Measurements from ENCODE around the gene ZIC2.
A peak's percentile ranks its signal among the peaks of the same experiment; 100 is the strongest.

The ZIC2 gene

GRCh38 chr13:99995589-99996380 lies 14.2 kb downstream of the ZIC2 start:
- peaks cover 12% of the 10 kb centered on the region for H3K4me1 ChIP-seq (ENCODE audit: low read length)
- peak overlapping the region; percentile 65 for H3K4me3 ChIP-seq (ENCODE audit: low read length)

GRCh38 chr13:99996381-99996973 lies 14.9 kb downstream of the ZIC2 start:
- Histone ChIP-seq H3K27me3 (ENCODE audit: low read depth, low read length) (peaks cover 33% of the 10 kb centered on the region), H2AFZ (ENCODE audit: low read depth, low read length) (no peak overlapping the region), H3K4me1 (ENCODE audit: low read length) (peaks cover 15% of the 10 kb centered on the region), H3K9me3 (ENCODE audit: insufficient read depth, low read length) (no peaks in the 10 kb centered on the region), H3K4me2 (ENCODE audit: low read length) (no peak overlapping the region), H4K20me1 (ENCODE audit: insufficient read depth, low read length) (no peaks in the 10 kb centered on the region), H3K9ac (ENCODE audit: low read length) (no peak overlapping the region), H3K27ac (ENCODE audit: low read length) (no peak overlapping the region), H3K36me3 (replicated peaks; ENCODE audit: low read depth, low read length) (no peaks in the 10 kb centered on the region), H3K4me3 (ENCODE audit: low read length) (no peak overlapping the region), H3K79me2 (ENCODE audit: low read length) (no peaks in the 10 kb centered on the region)
- TF ChIP-seq CTCF (IDR thresholded peaks at IDR 0.05; ENCODE audit: low read depth, low read length): no peak
- no peak for TF ChIP-seq EZH2phosphoT487 (IDR thresholded peaks at IDR 0.05; ENCODE audit: low read depth)

More at GRCh38 chr13:99995589-99996380, 14.2 kb downstream of the ZIC2 start:
- Histone ChIP-seq H3K9me3 (ENCODE audit: insufficient read depth, low read length) (no peaks in the 10 kb centered on the region), H3K79me2 (ENCODE audit: low read length) (no peaks in the 10 kb centered on the region), H4K20me1 (ENCODE audit: insufficient read depth, low read length) (no peaks in the 10 kb centered on the region), H3K9ac (ENCODE audit: low read length) (no peak overlapping the region), H3K4me2 (ENCODE audit: low read length) (peak overlapping the region; percentile 51), H3K27me3 (ENCODE audit: low read depth, low read length) (peaks cover 33% of the 10 kb centered on the region), H3K27ac (ENCODE audit: low read length) (no peak overlapping the region), H2AFZ (ENCODE audit: low read depth, low read length) (no peak overlapping the region), H3K36me3 (replicated peaks; ENCODE audit: low read depth, low read length) (no peaks in the 10 kb centered on the region)
- no peak for TF ChIP-seq CTCF (IDR thresholded peaks at IDR 0.05; ENCODE audit: low read depth, low read length)
- peak; percentile 56 for TF ChIP-seq EZH2phosphoT487 (IDR thresholded peaks at IDR 0.05; ENCODE audit: low read depth)

- H3K79me2 ChIP-seq (ENCODE audit: low read length): no peaks in the 10 kb centered on the region
- no peak overlapping the region for H3K27ac ChIP-seq (ENCODE audit: low read length)
- peaks cover 33% of the 10 kb centered on the region for H3K27me3 ChIP-seq (ENCODE audit: low read depth, low read length)
- no peak overlapping the region for H3K9ac ChIP-seq (ENCODE audit: low read length)
- no peak overlapping the region for H3K4me3 ChIP-seq (ENCODE audit: low read length)
- H3K9me3 ChIP-seq (ENCODE audit: insufficient read depth, low read length): no peaks in the 10 kb centered on the region
- H4K20me1 ChIP-seq (ENCODE audit: insufficient read depth, low read length): no peaks in the 10 kb centered on the region
- H2AFZ ChIP-seq (ENCODE audit: low read depth, low read length): no peak overlapping the region
- TF ChIP-seq CTCF (IDR thresholded peaks at IDR 0.05; ENCODE audit: low read depth, low read length) (no peak), EZH2phosphoT487 (IDR thresholded peaks at IDR 0.05; ENCODE audit: low read depth) (no peak)
- H3K4me1 ChIP-seq (ENCODE audit: low read length): peaks cover 12% of the 10 kb centered on the region
- H3K36me3 ChIP-seq (replicated peaks; ENCODE audit: low read depth, low read length): no peaks in the 10 kb centered on the region
- no peak overlapping the region for H3K4me2 ChIP-seq (ENCODE audit: low read length)
Observed at GRCh38 chr13:99997702-99998214, 16.2 kb downstream of the ZIC2 start.

GRCh38 chr13:99998261-99998660 lies 16.7 kb downstream of the ZIC2 start:
- Histone ChIP-seq H3K79me2 (ENCODE audit: low read length) (no peaks in the 10 kb centered on the region), H3K4me1 (ENCODE audit: low read length) (peaks cover 7% of the 10 kb centered on the region), H3K4me3 (ENCODE audit: low read length) (no peak overlapping the region), H3K4me2 (ENCODE audit: low read length) (no peak overlapping the region), H3K9me3 (ENCODE audit: insufficient read depth, low read length) (no peaks in the 10 kb centered on the region), H4K20me1 (ENCODE audit: insufficient read depth, low read length) (no peaks in the 10 kb centered on the region), H2AFZ (ENCODE audit: low read depth, low read length) (no peak overlapping the region), H3K9ac (ENCODE audit: low read length) (no peak overlapping the region), H3K27me3 (ENCODE audit: low read depth, low read length) (peaks cover 33% of the 10 kb centered on the region), H3K36me3 (replicated peaks; ENCODE audit: low read depth, low read length) (no peaks in the 10 kb centered on the region), H3K27ac (ENCODE audit: low read length) (no peak overlapping the region)
- TF ChIP-seq CTCF (IDR thresholded peaks at IDR 0.05; ENCODE audit: low read depth, low read length): no peak
- no peak for TF ChIP-seq EZH2phosphoT487 (IDR thresholded peaks at IDR 0.05; ENCODE audit: low read depth)

Data from OCI-LY3 (cell line).